Activated T-cell treated with anti-CD3 and anti-CD28 coated beads, Interleukin-2, amount 50 U/mL, for 1 hour (primary cell): ENCODE data around the gene KCNJ10.

ENCODE experiments used
- DNase-seq: peaks from one replicate; pipeline ENCODE4 v3.0.0-alpha.2; 2020

KCNJ10 gene

GRCh38 chr1:159983681-159984080, 86.3 kb downstream of the KCNJ10 start:
- no peak for DNase-seq

GRCh38 chr1:159982280-159982679, 87.7 kb downstream of the KCNJ10 start:
- DNase-seq = no peak

GRCh38 chr1:159981351-159982055, 88.5 kb downstream of the KCNJ10 start:
- no peak for DNase-seq

- no peak for DNase-seq
These were observed 89.2 kb downstream of the KCNJ10 start for GRCh38 chr1:159980786-159981185.

- DNase-seq = no peak
These were observed 89.9 kb downstream of the KCNJ10 start for GRCh38 chr1:159980076-159980475.

GRCh38 chr1:159979257-159979656, 90.7 kb downstream of the KCNJ10 start:
- no peak for DNase-seq

- DNase-seq = no peak
These were observed 91.9 kb downstream of the KCNJ10 start for GRCh38 chr1:159978107-159978398.

GRCh38 chr1:159977364-159978106, 92.4 kb downstream of the KCNJ10 start:
- DNase-seq = no peak

GRCh38 chr1:159974350-159974965, 95.5 kb downstream of the KCNJ10 start:
- DNase-seq = no peak

GRCh38 chr1:159973350-159973940, 96.5 kb downstream of the KCNJ10 start:
- no peak for DNase-seq

GRCh38 chr1:159972443-159973205, 97.3 kb downstream of the KCNJ10 start:
- no peak for DNase-seq

GRCh38 chr1:159970932-159971342, 99.0 kb downstream of the KCNJ10 start:
- no peak for DNase-seq

- no peak for DNase-seq
These were observed 101.1 kb downstream of the KCNJ10 start for GRCh38 chr1:159968901-159969300.

- no peak for DNase-seq
These were observed 104.7 kb downstream of the KCNJ10 start for GRCh38 chr1:159965263-159965662.

- no peak for DNase-seq
These were observed 105.8 kb downstream of the KCNJ10 start for GRCh38 chr1:159964144-159964543.

- no peak for DNase-seq
These were observed 107.8 kb downstream of the KCNJ10 start for GRCh38 chr1:159962176-159962575.

GRCh38 chr1:159961636-159962035, 108.3 kb downstream of the KCNJ10 start:
- DNase-seq = no peak

GRCh38 chr1:159960721-159961381, 109.1 kb downstream of the KCNJ10 start:
- no peak for DNase-seq

- no peak for DNase-seq
These were observed 110.5 kb downstream of the KCNJ10 start for GRCh38 chr1:159959451-159959850.

GRCh38 chr1:159958719-159959380, 111.1 kb downstream of the KCNJ10 start:
- DNase-seq = no peak

GRCh38 chr1:159957824-159958268, 112.1 kb downstream of the KCNJ10 start:
- no peak for DNase-seq

- no peak for DNase-seq
These were observed 114.5 kb downstream of the KCNJ10 start for GRCh38 chr1:159955456-159955855.
